Hepatocyte (in vitro differentiated cells): ENCODE data around the gene DKK2.

Experiments
- CTCF ChIP-seq: fragments of 200-600 bp; sonication (generic); IDR thresholded peaks from 2 replicates; pipeline ENCODE4 v1.5.1; 2016; ENCODE audit warnings: antibody characterized with exemption, mild to moderate bottlenecking; ENCODE audit not compliant: poor library complexity
- EZH2 ChIP-seq: fragments of 200-600 bp; sonication (generic); IDR thresholded peaks from 2 replicates; pipeline ENCODE4 v1.6.1; 2016; ENCODE audit warnings: antibody characterized with exemption, mild to moderate bottlenecking, borderline replicate concordance
- EZH2phosphoT487 ChIP-seq: fragments of 200-600 bp; sonication (generic); IDR thresholded peaks from one replicate; pipeline ENCODE4 v1.6.1; 2018; ENCODE audit warnings: antibody characterized with exemption, mild to moderate bottlenecking, low read depth, moderate library complexity; ENCODE audit not compliant: unreplicated experiment, severe bottlenecking

DNA sequence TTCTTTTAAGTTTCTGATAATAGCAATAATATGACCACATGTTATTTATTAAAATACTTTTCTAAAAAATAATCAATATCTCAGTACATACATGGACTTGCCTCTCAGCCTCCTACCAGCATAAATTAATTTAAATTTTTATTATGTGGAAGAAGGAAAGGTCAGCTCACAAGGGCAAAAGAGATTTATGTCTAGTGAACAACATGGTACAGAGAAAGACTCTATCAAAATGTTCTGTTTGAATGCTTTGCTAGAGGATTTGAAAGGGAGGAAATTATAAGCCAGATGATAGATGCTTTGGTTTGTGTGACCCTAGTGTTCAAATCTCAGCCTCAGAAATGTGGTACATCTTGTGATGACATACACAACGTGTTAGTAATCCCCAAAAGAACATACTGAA lies 94.3 kb downstream of the DKK2 start:
- TF ChIP-seq CTCF: no peak
- TF ChIP-seq EZH2phosphoT487: no peak
- no peak for TF ChIP-seq EZH2
